B cell (primary cell): Measurements from ENCODE around the gene BRD3. TPM values are rescaled to one million over a fixed set of nuclear protein-coding genes. Genes with fewer than 3 reads are reported as not detected.
"Not testable (repeated sequence)": the region's sequence is repeated elsewhere in the genome, so short reads cannot be mapped to it uniquely, and the experiment has no call there.

ENCODE experiments used
- ATAC-seq: fragments of 200-7000 bp; cut with Tn5 transposase; one replicate; pipeline ENCODE4 v1.10.0; 2021; ENCODE audit warnings: low read depth, mild to moderate bottlenecking, moderate number of reproducible peaks, moderate library complexity
- CTCF ChIA-PET: fragments of 350-600 bp; sonication (Branson Sonifier 250); formaldehyde crosslinking; loops from one replicate; lab custom pipeline; 2021; ENCODE audit warnings: antibody characterized with exemption, inconsistent platforms; lab: Charles Lee
- POLR2A ChIA-PET: fragments of 350-600 bp; sonication (Branson Sonifier 250); formaldehyde crosslinking; loops from one replicate; lab custom pipeline; 2021; ENCODE audit warnings: antibody characterized with exemption; lab: Charles Lee
- DNase-seq: peaks from one replicate; pipeline ENCODE4 v3.0.0; 2013
- H2AFZ ChIP-seq: 2 replicates; pipeline ENCODE4 v1.6.1; 2012; ENCODE audit warnings: mild to moderate bottlenecking, low read depth, low read length; ENCODE audit not compliant: insufficient read depth, poor library complexity, severe bottlenecking
- H3K27ac ChIP-seq, 2 donors: 1 replicate in 1 of 2; 2 replicates in 1 of 2; pipeline ENCODE4 v1.5.1; 2012 to 2013; ENCODE audit warnings: low read length in 2 of 2, mild to moderate bottlenecking in 2 of 2, moderate library complexity in 1 of 2
- H3K27me3 ChIP-seq, 4 experiments: fragments of 200-600 bp in 1 of 4; sonication (generic) in 1 of 4; replicated peaks in 1 of 4; 1 replicate in 2 of 4; 2 replicates in 2 of 4; pipeline versions ENCODE4 v1.6.1 to v1.7.0; 2013 to 2016; ENCODE audit warnings: low read length in 3 of 4, mild to moderate bottlenecking in 2 of 4, mixed read lengths in 1 of 4, moderate library complexity in 1 of 4; ENCODE audit not compliant: insufficient read depth in 4 of 4, control insufficient read depth in 3 of 4; ENCODE audit errors: control extremely low read depth in 1 of 4
- H3K36me3 ChIP-seq, 2 experiments: replicated peaks in 1 of 2; 1 replicate in 1 of 2; 2 replicates in 1 of 2; pipeline versions ENCODE4 v1.6.1 to v1.7.1; 2013; ENCODE audit warnings: low read length in 1 of 2; ENCODE audit not compliant: insufficient read depth in 2 of 2, control insufficient read depth in 1 of 2; ENCODE audit errors: control extremely low read depth in 1 of 2, extremely low read depth in 1 of 2
- H3K4me1 ChIP-seq, 2 donors: fragments of 200-600 bp in 1 of 2; sonication (generic) in 1 of 2; 1 replicate in 1 of 2; 2 replicates in 1 of 2; pipeline versions ENCODE4 v1.5.1 to v1.6.1; 2013 to 2017; ENCODE audit warnings: low read length in 2 of 2; ENCODE audit not compliant: control insufficient read depth in 2 of 2, insufficient read depth in 2 of 2
- H3K4me2 ChIP-seq: replicated peaks from 2 replicates; pipeline ENCODE3; 2012; ENCODE audit warnings: mild to moderate bottlenecking, low read depth, low read length; ENCODE audit not compliant: poor library complexity, severe bottlenecking
- H3K4me3 ChIP-seq, 5 experiments: fragments of 200-600 bp in 1 of 5; sonication (generic) in 1 of 5; 1 replicate in 3 of 5; 2 replicates in 2 of 5; pipeline versions ENCODE4 v1.5.1 to v1.7.0; 2011 to 2016; ENCODE audit warnings: low read length in 4 of 5, mild to moderate bottlenecking in 4 of 5, low read depth in 2 of 5, control low read depth in 1 of 5, moderate library complexity in 1 of 5; ENCODE audit not compliant: insufficient read depth in 1 of 5; ENCODE audit errors: control extremely low read depth in 1 of 5, extremely low read depth in 1 of 5
- H3K79me2 ChIP-seq: fragments of 200-600 bp; sonication (generic); one replicate; pipeline ENCODE4 v1.6.0; 2016; ENCODE audit warnings: low read length; ENCODE audit not compliant: control insufficient read depth, insufficient read depth
- H3K9ac ChIP-seq: fragments of 200-600 bp; sonication (generic); 2 replicates; pipeline ENCODE4 v1.6.1; 2017; ENCODE audit warnings: mild to moderate bottlenecking, low read length, moderate library complexity
- H3K9me3 ChIP-seq, 3 donors: one replicate each; pipeline versions ENCODE4 v1.6.1 to v1.7.1; 2013; ENCODE audit warnings: low read length in 2 of 3; ENCODE audit not compliant: control insufficient read depth in 2 of 3, insufficient read depth in 1 of 3; ENCODE audit errors: control extremely low read depth in 1 of 3
- H4K20me1 ChIP-seq: 2 replicates; pipeline ENCODE4 v1.6.0; 2012; ENCODE audit warnings: mild to moderate bottlenecking, low read length; ENCODE audit not compliant: insufficient read depth, control insufficient read depth, poor library complexity, severe bottlenecking
- H3K27ac Mint-ChIP-seq: one replicate; pipeline ENCODE4 v1.8.0; 2021; ENCODE audit warnings: mixed read lengths
- H3K27me3 Mint-ChIP-seq: one replicate; pipeline ENCODE4 v1.8.0; 2021; ENCODE audit warnings: mixed read lengths
- H3K4me1 Mint-ChIP-seq: one replicate; pipeline ENCODE4 v1.8.0; 2021; ENCODE audit warnings: mixed read lengths
- H3K4me3 Mint-ChIP-seq: one replicate; pipeline ENCODE4 v1.8.0; 2021; ENCODE audit warnings: mixed read lengths
- H3K9me3 Mint-ChIP-seq: one replicate; pipeline ENCODE4 v1.8.0; 2022; ENCODE audit warnings: mixed read lengths; ENCODE audit not compliant: insufficient read depth
- EZH2 ChIP-seq: IDR thresholded peaks from 2 replicates; pipeline ENCODE4 v1.6.1; 2012; ENCODE audit warnings: borderline replicate concordance, low read depth, mild to moderate bottlenecking, moderate library complexity, low read length; ENCODE audit not compliant: insufficient read depth, poor library complexity, severe bottlenecking
- WGBS: methylation state at CpG from one replicate; pipeline ENCODE4 v1.1.5; 2013; ENCODE audit warnings: missing lambda C conversion rate; ENCODE audit not compliant: insufficient coverage; 5-methylcytosine and 5-hydroxymethylcytosine counted together
- intact Hi-C: fragments of 100-400 bp; cut with micrococcal nuclease; formaldehyde crosslinking; loops from one replicate; pipeline ENCODE4 v1.10.0; 2022
- polyA plus RNA-seq: library from polyadenylated mRNA; depleted of rRNA; stranded (reverse); fragments of >200 nt; gene quantifications from 2 replicates; pipeline ENCODE4 v1.2.3, GENCODE V29; 2012
- total RNA-seq, 2 donors: library from RNA; stranded (reverse); fragments of 120-200 nt in 1 of 2; gene quantifications; 1 replicate in 1 of 2; 2 replicates in 1 of 2; pipeline versions ENCODE4 v1.2.3 to v1.2.4, GENCODE V29; 2013 to 2022
- TF ChIP-seq, protein P1 (sequence below): fragments of 200-600 bp; IDR thresholded peaks from one replicate; pipeline ENCODE4 v1.8.0; 2022; ENCODE audit warnings: antibody characterized with exemption, mild to moderate bottlenecking

Gene BRD3
- total and polyA plus RNA-seq, 2 donors (not counting 1 experiment from before 2014, with no cell fraction given) = 8.9 to 38.0 TPM

DNA sequence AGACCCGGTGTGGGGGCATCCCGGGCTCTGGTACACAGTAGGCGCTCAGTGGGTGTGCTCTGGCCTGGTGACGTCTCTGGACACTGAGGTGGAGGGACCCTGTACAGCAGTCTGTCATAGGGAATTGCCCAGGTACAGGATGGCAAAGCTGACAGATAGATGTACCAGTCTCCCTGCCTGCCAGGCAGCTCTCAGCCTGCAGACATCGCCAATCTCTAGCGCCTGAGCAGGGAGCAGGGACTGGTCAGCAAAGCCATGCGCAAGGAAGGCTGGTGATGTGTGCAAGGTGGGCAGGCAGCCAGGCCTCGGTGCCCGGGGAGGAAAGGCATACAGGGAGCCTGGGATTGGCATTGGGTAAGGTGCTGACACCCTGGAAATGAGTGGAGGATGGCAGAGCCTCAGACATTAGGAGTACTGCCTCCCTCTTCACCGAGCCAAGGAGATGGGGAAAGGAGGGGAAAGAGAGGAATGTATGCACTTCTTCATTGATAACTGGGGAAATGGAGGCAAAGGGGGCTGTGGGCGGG lies 33.9 kb upstream of the BRD3 start:
- no peak for TF ChIP-seq EZH2
- TF ChIP-seq, protein P1, sequence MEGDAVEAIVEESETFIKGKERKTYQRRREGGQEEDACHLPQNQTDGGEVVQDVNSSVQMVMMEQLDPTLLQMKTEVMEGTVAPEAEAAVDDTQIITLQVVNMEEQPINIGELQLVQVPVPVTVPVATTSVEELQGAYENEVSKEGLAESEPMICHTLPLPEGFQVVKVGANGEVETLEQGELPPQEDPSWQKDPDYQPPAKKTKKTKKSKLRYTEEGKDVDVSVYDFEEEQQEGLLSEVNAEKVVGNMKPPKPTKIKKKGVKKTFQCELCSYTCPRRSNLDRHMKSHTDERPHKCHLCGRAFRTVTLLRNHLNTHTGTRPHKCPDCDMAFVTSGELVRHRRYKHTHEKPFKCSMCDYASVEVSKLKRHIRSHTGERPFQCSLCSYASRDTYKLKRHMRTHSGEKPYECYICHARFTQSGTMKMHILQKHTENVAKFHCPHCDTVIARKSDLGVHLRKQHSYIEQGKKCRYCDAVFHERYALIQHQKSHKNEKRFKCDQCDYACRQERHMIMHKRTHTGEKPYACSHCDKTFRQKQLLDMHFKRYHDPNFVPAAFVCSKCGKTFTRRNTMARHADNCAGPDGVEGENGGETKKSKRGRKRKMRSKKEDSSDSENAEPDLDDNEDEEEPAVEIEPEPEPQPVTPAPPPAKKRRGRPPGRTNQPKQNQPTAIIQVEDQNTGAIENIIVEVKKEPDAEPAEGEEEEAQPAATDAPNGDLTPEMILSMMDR = no peak
- CTCF ChIA-PET = interaction anchor here (0.7 to 1.2 kb wide), 3 partner anchors 319 to 922 kb away, joined by 3 read pairs; no protein-coding TSS in a partner anchor
- ATAC-seq (no peak), DNase-seq (no peak)
- Histone ChIP-seq H3K4me3 (no peak overlapping the region), H3K27ac (no peak overlapping the region), H2AFZ (no peak overlapping the region), H4K20me1 (no peaks in the 10 kb centered on the region), H3K27me3 (peaks cover 0 to 2% (median 0%) of the 10 kb centered on the region in 4 experiments), H3K9ac (no peak overlapping the region), H3K4me1 (no peaks in the 10 kb centered on the region), H3K36me3 (no peaks in the 10 kb centered on the region), H3K79me2 (no peaks in the 10 kb centered on the region), H3K9me3 (no peaks in the 10 kb centered on the region), H3K4me2 (no peak overlapping the region)
- Mint-ChIP-seq H3K4me1 (peaks cover 4% of the 10 kb centered on the region), H3K4me3 (no peak overlapping the region), H3K27me3 (peaks cover 26% of the 10 kb centered on the region), H3K9me3 (no peaks in the 10 kb centered on the region), H3K27ac (no peak overlapping the region)
- 89% methylated on average over 11 of the region's 11 CpGs for WGBS
- POLR2A ChIA-PET = interaction anchor here (0.6 kb wide), 1 partner anchor 337 kb away, joined by 3 read pairs; no protein-coding TSS in a partner anchor
- intact Hi-C loops = no loop called here

DNA sequence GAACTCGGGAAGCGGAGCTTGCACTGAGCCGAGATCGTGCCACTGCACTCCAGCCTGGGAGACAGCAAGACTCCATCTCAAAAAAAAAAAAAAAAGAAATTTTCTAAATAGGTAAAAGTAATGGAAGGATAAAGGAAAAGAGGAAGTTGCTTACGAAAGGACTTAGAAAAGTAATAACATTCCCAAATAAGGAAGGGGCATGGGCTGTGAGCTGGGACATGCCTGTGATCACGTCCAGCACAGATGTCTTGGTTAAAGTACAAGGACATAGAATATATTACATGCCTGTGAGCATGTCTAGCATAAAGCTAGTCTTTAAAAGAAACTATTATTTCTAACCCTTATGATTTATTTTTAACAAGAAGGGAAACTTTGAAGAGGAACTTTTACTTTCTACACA lies 33.3 kb upstream of the BRD3 start:
- H3K27ac Mint-ChIP-seq, H3K36me3 ChIP-seq, intact Hi-C loops, DNase-seq, H2AFZ ChIP-seq, H3K9ac ChIP-seq, ATAC-seq, H3K4me3 ChIP-seq, H3K4me1 Mint-ChIP-seq, H4K20me1 ChIP-seq, H3K79me2 ChIP-seq, H3K4me1 ChIP-seq, H3K27ac ChIP-seq, H3K27me3 ChIP-seq, H3K9me3 Mint-ChIP-seq, H3K9me3 ChIP-seq, H3K4me2 ChIP-seq, H3K4me3 Mint-ChIP-seq: not testable (repeated sequence)
- ChIA-PET POLR2A (interaction anchor here (0.6 kb wide), 1 partner anchor 337 kb away, joined by 3 read pairs; no protein-coding TSS in a partner anchor), CTCF (interaction anchor here (0.7 to 1.2 kb wide), 3 partner anchors 319 to 922 kb away, joined by 3 read pairs; no protein-coding TSS in a partner anchor)
- H3K27me3 Mint-ChIP-seq = peaks cover 26% of the 10 kb centered on the region
- no CpG with 5 or more reads among the region's 6 CpGs for whole genome bisulfite sequencing
